HG03521 (cell line): ENCODE measurements around the gene COLQ.
"Not testable (repeated sequence)": the region's sequence is repeated elsewhere in the genome, so short reads cannot be mapped to it uniquely, and the experiment has no call there.

Experiments used
- ATAC-seq: cut with Tn5 transposase; IDR thresholded peaks from one replicate; pipeline ENCODE4 v1.9.1; 2021; ENCODE audit warnings: mild to moderate bottlenecking, moderate library complexity; ENCODE audit not compliant: unreplicated experiment

The COLQ gene

GRCh38 chr3:15430624-15431023, 90.9 kb downstream of the COLQ start:
- no peak for ATAC-seq

GRCh38 chr3:15429080-15429479, 92.4 kb downstream of the COLQ start:
- no peak for ATAC-seq

GRCh38 chr3:15428539-15428938, 93.0 kb downstream of the COLQ start:
- ATAC-seq = no peak

GRCh38 chr3:15427981-15428380, 93.5 kb downstream of the COLQ start:
- ATAC-seq = no peak

GRCh38 chr3:15427182-15427880, 94.2 kb downstream of the COLQ start, which contains the start of the genes EAF1 and METTL6:
TSS of gene EAF1 (plus strand) at chr3:15427598. CDS start at chr3:15427780, 182 bp downstream.
TSS of gene METTL6 (minus strand) at chr3:15427544. CDS start at chr3:15426511, 1,033 bp downstream.
- ATAC-seq = peak; percentile 83

- ATAC-seq = no peak
Measured at GRCh38 chr3:15426579-15427118, 94.9 kb downstream of the COLQ start.

- no peak for ATAC-seq
Measured at GRCh38 chr3:15420871-15421270, 100.6 kb downstream of the COLQ start.

GRCh38 chr3:15410966-15411365, 110.5 kb downstream of the COLQ start:
- not testable (repeated sequence) for ATAC-seq

- no peak for ATAC-seq
Measured at GRCh38 chr3:15409774-15410173, 111.7 kb downstream of the COLQ start.

- no peak for ATAC-seq
Measured at GRCh38 chr3:15409239-15409638, 112.3 kb downstream of the COLQ start.

- no peak for ATAC-seq
Measured at GRCh38 chr3:15405448-15406050, 116.0 kb downstream of the COLQ start.

GRCh38 chr3:15404767-15405166, 116.7 kb downstream of the COLQ start:
- ATAC-seq = no peak

GRCh38 chr3:15403965-15404364, 117.5 kb downstream of the COLQ start:
- ATAC-seq = no peak

GRCh38 chr3:15403495-15403894, 118.0 kb downstream of the COLQ start:
- ATAC-seq = no peak

GRCh38 chr3:15401936-15402335, 119.6 kb downstream of the COLQ start:
- ATAC-seq = no peak
